ENCODE results near the gene NOD2. TPM values are rescaled to one million over a fixed set of nuclear protein-coding genes. Genes with fewer than 3 reads are reported as not detected.

The NOD2 gene
- polyA plus RNA-seq, 1 donor, result 2.3 TPM

Other genes with a start within 250 kb of the NOD2 start
- 13.1 TPM for gene NKD1, start 145.2 kb upstream of the NOD2 start, polyA plus RNA-seq (ENCODE audit: insufficient read length)
- 1.7 TPM for gene SNX20, start 12.3 kb upstream of the NOD2 start, polyA plus RNA-seq (ENCODE audit: insufficient read length)
- gene CYLD, start 48.5 kb downstream of the NOD2 start, polyA plus RNA-seq (ENCODE audit: insufficient read length), result 34.5 TPM